ENCODE data around the gene SFXN2. TPM values are rescaled to one million over a fixed set of nuclear protein-coding genes. Genes with fewer than 3 reads are reported as not detected.
A peak's percentile ranks its signal among the peaks of the same experiment; 100 is the strongest.

SFXN2 gene
- polyA plus RNA-seq, 1 of the 3 experiments (the other 2 are of a cell fraction) = 10.2 TPM

GRCh38 chr10:102704915-102705314 is 9.5 kb upstream of the SFXN2 start:
- Histone ChIP-seq H3K27me3 (ENCODE audit: insufficient read depth) (no peaks in the 10 kb centered on the region), H3K4me1 (ENCODE audit: control insufficient read depth in 1 of 2, insufficient read depth in 2 of 2, low read depth in 1 of 2, low read length in 1 of 2) (peaks cover 2 to 9% of the 10 kb centered on the region in 2 experiments; a peak in 3 of 4 replicates), H2AFZ (ENCODE audit: low read depth) (no peak overlapping the region), H3K9me3 (no peaks in the 10 kb centered on the region), H3K9ac (peak overlapping the region; percentile 32; the same call in 1 of the 2 replicates), H3K36me3 (replicated peaks in 1 of 2; ENCODE audit: control insufficient read depth in 1 of 2, insufficient read depth in 2 of 2, low read length in 1 of 2) (peaks cover 0 to 1% of the 10 kb centered on the region in 2 experiments), H3K4me2 (peak overlapping the region; percentile 49), H4K20me1 (ENCODE audit: insufficient read depth) (no peaks in the 10 kb centered on the region; the same call in 1 of the 2 replicates), H3K79me2 (ENCODE audit: insufficient read depth) (peaks cover 58% of the 10 kb centered on the region), H3F3A (replicated peaks; ENCODE audit: insufficient read depth) (peaks cover 37% of the 10 kb centered on the region), H3K4me3 (ENCODE audit: low read depth in 2 of 2, low read length in 1 of 2) (no peak overlapping the region), H3K9me2 (no peaks in the 10 kb centered on the region), H3K27ac (ENCODE audit: low read depth in 2 of 2, low read length in 1 of 2) (peak overlapping the region in 1 of 2 experiments; percentile 83; a peak in 3 of 4 replicates)
- ChIA-PET POLR2A (no interaction called here), CTCF (interaction anchor here (1.3 to 1.8 kb wide), 3 partner anchors 26 to 34 kb away, joined by 4 to 5 read pairs (median 4); no protein-coding TSS in a partner anchor)
- DNase-seq = no peak
- WGBS (ENCODE audit: low lambda C conversion rate) = 60% methylated on average over 6 of the region's 6 CpGs
- TF ChIP-seq TCF12 (IDR thresholded peaks at IDR 0.05) (peak; percentile 80), CTCF (IDR thresholded peaks at IDR 0.05) (no peak), RFX5 (IDR thresholded peaks at IDR 0.05; ENCODE audit: low read length) (no peak), POLR2AphosphoS5 (IDR thresholded peaks at IDR 0.05; ENCODE audit: low read depth, low read length) (peak; percentile 27; the same call in 1 of the 2 replicates), ELF1 (IDR thresholded peaks at IDR 0.05) (no peak), EZH2phosphoT487 (IDR thresholded peaks at IDR 0.05; ENCODE audit: borderline replicate concordance, low read depth) (no peak), SMC3 (IDR thresholded peaks at IDR 0.05; ENCODE audit: low read depth, low read length) (no peak), REST (IDR thresholded peaks at IDR 0.05; ENCODE audit: low read depth, low read length) (no peak), YY1 (IDR thresholded peaks at IDR 0.05; ENCODE audit: low read depth) (peak; percentile 64; the same call in 1 of the 2 replicates), JUND (IDR thresholded peaks at IDR 0.05) (peak; percentile 76), USF1 (IDR thresholded peaks at IDR 0.05; ENCODE audit: borderline replicate concordance, low read depth) (0 out of 2 replicates have a peak, but pooled peaks have one; percentile 40), RXRA (IDR thresholded peaks at IDR 0.05; ENCODE audit: borderline replicate concordance, low read depth) (no peak), FOSL2 (IDR thresholded peaks at IDR 0.05; ENCODE audit: borderline replicate concordance, low read depth) (peak; percentile 79), TAF1 (IDR thresholded peaks at IDR 0.05; ENCODE audit: borderline replicate concordance, low read depth, low read length) (no peak), PBX3 (IDR thresholded peaks at IDR 0.05) (peak; percentile 34; the same call in 1 of the 2 replicates), SIN3A (IDR thresholded peaks at IDR 0.05; ENCODE audit: borderline replicate concordance, low read depth, low read length) (no peak), FOXJ3 (CRISPR knock-in tag; IDR thresholded peaks at IDR 0.05) (no peak), NFIC (IDR thresholded peaks at IDR 0.05; ENCODE audit: borderline replicate concordance) (no peak), EP300 (IDR thresholded peaks at IDR 0.05; ENCODE audit: borderline replicate concordance in 1 of 2, low read depth in 1 of 2, low read length in 1 of 2) (no peak), FOXM1 (IDR thresholded peaks at IDR 0.05; ENCODE audit: low read depth) (no peak)
